Body of pancreas (tissue), 4 donors: Measurements from ENCODE around the gene SNX27.

Source experiments
- CTCF ChIP-seq, 7 experiments: fragments of 450-650 bp in 4 of 7; fragments of 200-600 bp in 3 of 7; sonication (generic) in 3 of 7; IDR thresholded peaks; one replicate each; pipeline ENCODE4 v1.5.1; 2016 to 2019; ENCODE audit warnings: antibody characterized with exemption in 7 of 7
- POLR2A ChIP-seq, 3 donors: fragments of 450-650 bp; IDR thresholded peaks; one replicate each; pipeline ENCODE4 v1.6.1; 2016; ENCODE audit warnings: antibody characterized with exemption in 3 of 3, mild to moderate bottlenecking in 2 of 3

GRCh38 chr1:151720974-151721787 lies 109.3 kb downstream of the SNX27 start, which contains the start of gene RIIAD1:
- TF ChIP-seq POLR2A (IDR thresholded peaks at IDR 0.05) (no peak), CTCF (IDR thresholded peaks at IDR 0.05) (no peak)
